ENCODE data around the gene ARSJ.

DNA sequence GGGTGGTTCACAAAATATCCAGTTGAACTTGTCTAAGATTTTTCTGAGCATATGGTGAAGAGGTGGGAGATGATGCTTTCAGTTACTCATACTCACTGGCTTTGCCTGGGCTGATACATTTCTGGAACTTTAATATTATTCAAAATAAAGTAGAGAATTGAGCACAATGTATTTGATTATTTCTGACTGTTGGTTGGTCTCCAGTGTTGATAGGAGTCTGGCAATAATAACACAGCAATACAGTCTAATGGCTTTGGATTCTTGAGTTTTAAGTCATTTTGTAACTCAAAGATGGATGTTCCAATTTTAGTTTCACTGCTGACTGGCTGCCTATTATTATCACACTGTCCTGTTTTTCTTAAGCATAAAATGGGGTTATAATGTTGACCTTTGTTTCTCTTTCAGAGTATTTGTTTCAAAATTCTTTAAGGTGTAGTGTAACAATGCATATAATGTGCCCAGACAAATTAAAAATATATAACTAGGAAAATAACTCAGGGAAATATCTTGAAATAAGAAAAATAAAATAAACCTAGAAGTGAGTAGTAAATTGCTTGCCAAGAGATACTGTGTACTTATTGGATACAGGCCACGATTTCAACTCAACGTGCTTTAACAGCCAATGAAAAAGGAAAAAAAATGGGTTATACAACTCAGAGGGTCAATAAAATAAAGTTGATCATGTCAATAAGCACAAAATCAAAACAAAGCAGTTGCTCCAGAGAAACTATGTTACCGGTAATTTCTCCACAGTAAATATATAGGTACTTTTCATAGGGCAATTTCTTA is 99.0 kb downstream of the ARSJ start:
- TF ChIP-seq, protein P1, sequence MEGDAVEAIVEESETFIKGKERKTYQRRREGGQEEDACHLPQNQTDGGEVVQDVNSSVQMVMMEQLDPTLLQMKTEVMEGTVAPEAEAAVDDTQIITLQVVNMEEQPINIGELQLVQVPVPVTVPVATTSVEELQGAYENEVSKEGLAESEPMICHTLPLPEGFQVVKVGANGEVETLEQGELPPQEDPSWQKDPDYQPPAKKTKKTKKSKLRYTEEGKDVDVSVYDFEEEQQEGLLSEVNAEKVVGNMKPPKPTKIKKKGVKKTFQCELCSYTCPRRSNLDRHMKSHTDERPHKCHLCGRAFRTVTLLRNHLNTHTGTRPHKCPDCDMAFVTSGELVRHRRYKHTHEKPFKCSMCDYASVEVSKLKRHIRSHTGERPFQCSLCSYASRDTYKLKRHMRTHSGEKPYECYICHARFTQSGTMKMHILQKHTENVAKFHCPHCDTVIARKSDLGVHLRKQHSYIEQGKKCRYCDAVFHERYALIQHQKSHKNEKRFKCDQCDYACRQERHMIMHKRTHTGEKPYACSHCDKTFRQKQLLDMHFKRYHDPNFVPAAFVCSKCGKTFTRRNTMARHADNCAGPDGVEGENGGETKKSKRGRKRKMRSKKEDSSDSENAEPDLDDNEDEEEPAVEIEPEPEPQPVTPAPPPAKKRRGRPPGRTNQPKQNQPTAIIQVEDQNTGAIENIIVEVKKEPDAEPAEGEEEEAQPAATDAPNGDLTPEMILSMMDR (IDR thresholded peaks at IDR 0.05; ENCODE audit: low read length) = no peak
- TF ChIP-seq EZH2 (IDR thresholded peaks at IDR 0.05; ENCODE audit: borderline replicate concordance, low read length) = no peak
